AG09309 (cell line): ENCODE results near the gene PHLDB1.

Source experiments
- DNase-seq: peaks from one replicate; pipeline ENCODE4 v3.0.0-alpha.2; 2010; ENCODE audit warnings: low read depth
- H3K4me3 ChIP-seq: 2 replicates; pipeline ENCODE4 v1.5.1; 2011; ENCODE audit warnings: mild to moderate bottlenecking, low read depth, low read length, moderate library complexity; ENCODE audit not compliant: control insufficient read depth
- TF ChIP-seq, protein P1 (sequence below): IDR thresholded peaks from 2 replicates; pipeline ENCODE4 v1.5.1; 2011; ENCODE audit warnings: mild to moderate bottlenecking, low read depth, low read length, inconsistent platforms; ENCODE audit not compliant: insufficient read depth, control insufficient read depth; ENCODE audit errors: missing control alignments

PHLDB1 gene

DNA sequence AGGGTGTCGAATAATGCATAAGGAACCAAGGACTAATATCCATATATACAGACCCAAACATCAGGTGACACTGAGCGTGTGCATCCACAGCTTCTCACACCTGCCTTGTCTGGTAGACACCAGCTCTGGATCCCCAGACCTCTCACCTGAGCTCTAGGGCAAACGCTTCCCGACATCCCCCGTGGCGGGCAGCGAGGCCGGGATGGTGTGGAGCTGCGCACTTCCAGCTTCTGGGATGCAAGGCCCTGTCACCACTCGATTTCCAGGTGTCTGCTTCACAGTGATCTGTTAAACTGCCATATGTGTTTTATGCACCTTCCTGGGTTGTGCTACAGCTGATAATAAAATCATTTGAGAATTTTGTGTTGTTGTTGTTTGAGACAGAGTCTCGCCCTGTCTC lies 87.4 kb downstream of the PHLDB1 start:
- H3K4me3 ChIP-seq: no peak overlapping the region
- TF ChIP-seq, protein P1, sequence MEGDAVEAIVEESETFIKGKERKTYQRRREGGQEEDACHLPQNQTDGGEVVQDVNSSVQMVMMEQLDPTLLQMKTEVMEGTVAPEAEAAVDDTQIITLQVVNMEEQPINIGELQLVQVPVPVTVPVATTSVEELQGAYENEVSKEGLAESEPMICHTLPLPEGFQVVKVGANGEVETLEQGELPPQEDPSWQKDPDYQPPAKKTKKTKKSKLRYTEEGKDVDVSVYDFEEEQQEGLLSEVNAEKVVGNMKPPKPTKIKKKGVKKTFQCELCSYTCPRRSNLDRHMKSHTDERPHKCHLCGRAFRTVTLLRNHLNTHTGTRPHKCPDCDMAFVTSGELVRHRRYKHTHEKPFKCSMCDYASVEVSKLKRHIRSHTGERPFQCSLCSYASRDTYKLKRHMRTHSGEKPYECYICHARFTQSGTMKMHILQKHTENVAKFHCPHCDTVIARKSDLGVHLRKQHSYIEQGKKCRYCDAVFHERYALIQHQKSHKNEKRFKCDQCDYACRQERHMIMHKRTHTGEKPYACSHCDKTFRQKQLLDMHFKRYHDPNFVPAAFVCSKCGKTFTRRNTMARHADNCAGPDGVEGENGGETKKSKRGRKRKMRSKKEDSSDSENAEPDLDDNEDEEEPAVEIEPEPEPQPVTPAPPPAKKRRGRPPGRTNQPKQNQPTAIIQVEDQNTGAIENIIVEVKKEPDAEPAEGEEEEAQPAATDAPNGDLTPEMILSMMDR: no peak
- DNase-seq: no peak

DNA sequence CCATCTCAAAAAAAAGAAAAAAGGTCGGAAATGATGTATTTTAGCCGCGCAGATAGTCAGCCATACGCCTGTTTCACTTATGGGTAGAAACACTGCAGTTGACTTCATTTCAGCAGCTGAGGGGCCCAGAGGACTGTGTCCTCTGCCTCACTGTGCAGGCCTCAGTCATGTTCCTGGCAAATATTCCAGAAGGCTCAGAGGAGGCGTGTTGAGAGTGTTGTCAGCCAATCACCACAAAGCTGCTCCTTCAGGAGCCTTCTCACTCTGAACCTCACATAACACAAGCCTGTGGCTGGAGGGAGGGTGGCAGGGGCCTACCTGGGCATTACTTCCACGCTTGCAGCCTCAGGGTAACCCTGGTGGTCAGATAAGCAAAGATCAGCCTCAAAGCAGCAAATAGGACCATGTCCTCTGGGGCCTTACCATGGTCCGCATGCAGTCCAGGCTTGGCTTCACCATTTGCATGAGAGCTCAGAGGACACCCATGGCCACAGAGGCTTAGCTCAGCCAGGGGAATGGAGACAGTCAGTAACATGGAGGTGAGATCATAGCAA lies 89.3 kb downstream of the PHLDB1 start:
- TF ChIP-seq, protein P1: no peak
- DNase-seq: no peak
- no peak overlapping the region for H3K4me3 ChIP-seq

DNA sequence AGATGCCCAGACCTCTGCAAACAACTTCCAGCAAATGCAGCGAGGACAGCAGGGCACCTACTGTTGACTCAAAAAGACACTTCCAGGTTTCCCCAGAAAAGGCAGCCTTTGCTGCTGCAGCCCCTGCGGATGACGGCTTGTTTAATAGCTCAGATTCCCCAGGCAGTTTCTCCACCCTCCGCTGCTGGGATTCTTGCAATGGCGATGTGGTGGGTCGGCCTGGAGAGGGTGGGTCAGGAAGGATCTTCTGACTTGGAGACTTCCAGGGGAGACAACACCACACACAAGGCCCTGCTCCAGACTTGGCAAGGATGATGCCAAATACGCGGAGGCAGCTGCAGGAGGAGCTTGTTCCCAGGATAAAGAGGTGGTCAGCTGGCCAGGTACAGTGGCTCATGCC lies 89.9 kb downstream of the PHLDB1 start:
- TF ChIP-seq, protein P1: no peak

DNA sequence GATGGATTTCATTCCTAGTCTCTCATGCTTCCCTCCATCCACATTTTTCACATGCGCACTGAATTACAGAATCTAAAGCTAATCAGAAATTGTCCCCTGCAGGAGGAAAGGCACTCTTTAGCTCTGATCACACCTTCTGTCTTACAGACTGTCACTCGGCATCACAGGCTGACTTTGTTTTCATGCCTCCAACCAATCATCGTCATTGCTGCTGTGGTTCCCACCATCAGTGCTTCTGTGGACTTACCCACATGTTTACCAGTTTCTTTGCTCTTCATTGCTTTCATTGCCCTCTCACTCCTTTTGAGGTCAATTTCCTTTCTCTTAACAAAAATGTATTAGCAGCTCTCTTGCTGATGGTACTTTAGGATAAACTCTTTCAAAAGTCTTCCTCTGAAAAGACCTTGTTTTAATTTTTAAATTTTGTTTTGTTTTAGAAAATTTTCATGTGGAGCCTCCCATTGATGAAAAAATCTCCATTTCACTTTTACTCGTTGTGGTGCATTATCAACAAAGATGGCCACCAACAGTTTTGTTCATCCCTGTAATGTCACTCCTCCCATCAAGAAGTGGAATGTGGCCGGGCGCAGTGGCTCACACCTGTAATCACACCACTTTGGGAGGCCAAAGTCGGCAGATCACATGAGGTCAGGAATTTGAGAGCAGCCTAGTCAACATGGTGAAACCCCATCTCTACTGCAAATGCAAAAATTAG lies 92.2 kb downstream of the PHLDB1 start:
- TF ChIP-seq, protein P1: no peak
- DNase-seq: no peak
- H3K4me3 ChIP-seq: no peak overlapping the region

More for the DNA sequence above, 89.9 kb downstream of the PHLDB1 start:
- no peak for DNase-seq
- H3K4me3 ChIP-seq: no peak overlapping the region

DNA sequence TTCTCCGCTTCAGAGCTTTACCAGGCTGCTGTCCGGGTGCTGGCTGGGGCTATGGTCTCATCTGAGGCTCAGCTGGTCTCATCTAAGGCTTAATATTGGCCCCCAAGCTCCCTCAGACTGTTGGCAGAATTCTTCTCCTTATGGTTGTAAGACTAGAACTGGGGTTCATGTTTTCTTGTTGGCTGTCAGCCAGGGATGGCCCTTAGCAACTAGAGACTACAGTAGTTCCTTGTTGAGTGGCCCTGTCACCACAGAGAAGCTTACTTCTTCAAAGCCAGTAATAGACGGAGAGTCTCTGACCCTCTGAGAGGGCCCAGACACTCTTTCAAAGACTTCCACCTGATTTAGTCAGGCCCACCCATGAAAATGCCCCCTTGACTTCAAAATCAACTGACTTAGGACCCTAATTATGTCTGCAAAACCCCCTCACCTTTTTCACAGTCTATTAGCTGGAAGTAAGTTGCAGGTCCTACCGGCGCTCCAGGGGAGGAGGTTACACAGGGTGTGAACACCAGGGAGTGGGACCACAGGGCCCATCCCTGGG lies 96.2 kb downstream of the PHLDB1 start:
- no peak for DNase-seq
- no peak overlapping the region for H3K4me3 ChIP-seq
- TF ChIP-seq, protein P1: no peak

DNA sequence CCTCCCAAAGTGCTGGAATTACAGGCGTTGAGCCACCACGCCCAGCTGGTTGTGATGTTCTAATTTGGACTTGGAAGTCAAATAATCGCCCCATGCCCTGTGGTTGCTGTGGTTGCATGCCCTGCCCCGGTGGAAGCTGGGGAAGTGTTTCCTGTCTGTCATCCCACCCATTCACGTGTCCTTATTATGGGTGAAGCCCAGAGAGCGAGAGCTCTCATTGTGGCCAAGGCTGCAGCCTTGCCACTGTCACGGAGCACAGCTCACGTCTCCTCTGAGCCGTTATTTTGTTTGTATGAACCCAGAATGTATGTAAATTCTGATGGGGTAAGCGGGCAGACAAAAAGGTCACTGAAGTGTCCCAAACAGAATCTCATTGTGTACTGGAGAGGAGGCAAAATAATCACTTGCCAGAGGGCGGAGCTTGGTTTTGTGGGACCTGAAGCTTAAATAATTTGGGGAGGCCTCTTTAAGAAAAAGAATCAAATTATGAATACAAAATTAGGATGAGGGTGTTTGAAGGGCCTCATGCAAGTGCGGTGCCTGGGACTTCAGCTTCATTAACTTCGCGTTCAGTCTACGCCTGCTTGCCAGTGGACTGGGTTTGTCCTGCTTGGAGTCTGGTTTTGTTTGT lies 97.8 kb downstream of the PHLDB1 start:
- H3K4me3 ChIP-seq: no peak overlapping the region
- no peak for DNase-seq
- TF ChIP-seq, protein P1: no peak
